GM19463 (cell line): ENCODE data around the gene MAP4K4.
"Not testable (repeated sequence)": the region's sequence is repeated elsewhere in the genome, so short reads cannot be mapped to it uniquely, and the experiment has no call there.

Source experiments
- ATAC-seq: cut with Tn5 transposase; IDR thresholded peaks from one replicate; pipeline ENCODE4 v1.9.1; 2021; ENCODE audit warnings: mild to moderate bottlenecking, moderate library complexity; ENCODE audit not compliant: unreplicated experiment

The MAP4K4 gene

GRCh38 chr2:101766337-101766736 lies 68.8 kb downstream of the MAP4K4 start:
- ATAC-seq, result no peak

- ATAC-seq, result no peak
Observed at GRCh38 chr2:101766871-101767739, 69.6 kb downstream of the MAP4K4 start.

- ATAC-seq, result no peak
Observed at GRCh38 chr2:101768556-101769220, 71.2 kb downstream of the MAP4K4 start.

- not testable (repeated sequence) for ATAC-seq
Observed at GRCh38 chr2:101769726-101770125, 72.2 kb downstream of the MAP4K4 start.

- ATAC-seq, result peak; percentile 85
Observed at GRCh38 chr2:101770726-101771125, 73.2 kb downstream of the MAP4K4 start.

- ATAC-seq, result no peak
Observed at GRCh38 chr2:101771227-101771902, 73.9 kb downstream of the MAP4K4 start.

- ATAC-seq, result no peak
Observed at GRCh38 chr2:101771910-101772321, 74.4 kb downstream of the MAP4K4 start.

- no peak for ATAC-seq
Observed at GRCh38 chr2:101773137-101773536, 75.6 kb downstream of the MAP4K4 start.

- not testable (repeated sequence) for ATAC-seq
Observed at GRCh38 chr2:101773961-101774360, 76.5 kb downstream of the MAP4K4 start.

GRCh38 chr2:101775092-101775491 lies 77.6 kb downstream of the MAP4K4 start:
- ATAC-seq, result no peak

- no peak for ATAC-seq
Observed at GRCh38 chr2:101775636-101776035, 78.1 kb downstream of the MAP4K4 start.

- no peak for ATAC-seq
Observed at GRCh38 chr2:101776172-101777043, 78.9 kb downstream of the MAP4K4 start.

GRCh38 chr2:101777337-101777736 lies 79.8 kb downstream of the MAP4K4 start:
- no peak for ATAC-seq

GRCh38 chr2:101778102-101778501 lies 80.6 kb downstream of the MAP4K4 start:
- no peak for ATAC-seq

GRCh38 chr2:101779190-101779589 lies 81.7 kb downstream of the MAP4K4 start:
- no peak for ATAC-seq

GRCh38 chr2:101779656-101780055 lies 82.1 kb downstream of the MAP4K4 start:
- no peak for ATAC-seq

GRCh38 chr2:101781326-101781725 lies 83.8 kb downstream of the MAP4K4 start:
- peak; percentile 26 for ATAC-seq

- ATAC-seq, result peak; percentile 61
Observed at GRCh38 chr2:101781791-101782426, 84.4 kb downstream of the MAP4K4 start.

- ATAC-seq, result no peak
Observed at GRCh38 chr2:101782427-101782792, 84.9 kb downstream of the MAP4K4 start.

- no peak for ATAC-seq
Observed at GRCh38 chr2:101787097-101787496, 89.6 kb downstream of the MAP4K4 start.
